NCI-H1694 (cell line): Measurements from ENCODE around the gene TMEM42.

Experiments
- DNase-seq: peaks from one replicate; lab custom pipeline; 2025; lab: John Stamatoyannopoulos, UW

The TMEM42 gene

DNA sequence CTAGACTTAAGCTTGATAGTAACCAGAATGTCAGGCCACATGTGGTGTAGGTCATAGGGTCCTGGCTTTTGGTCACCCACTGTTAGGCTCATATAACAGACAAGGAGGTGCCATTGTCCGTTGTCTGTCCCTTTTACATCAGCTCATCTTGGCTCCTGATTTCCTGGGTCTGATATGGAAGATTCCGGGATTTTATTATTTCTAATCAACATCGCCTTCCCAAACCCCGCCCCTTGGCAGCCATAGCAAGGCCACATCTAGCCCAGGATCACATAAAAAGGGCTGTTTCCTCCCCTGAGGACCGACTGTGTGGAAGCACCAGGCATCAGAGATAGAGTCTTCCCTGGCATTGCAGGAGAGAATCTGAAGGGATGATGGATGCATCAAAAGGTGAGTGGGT lies 12.6 kb downstream of the TMEM42 start, which contains the start of gene TGM4:
TSS of gene TGM4 (plus strand) at position 301 of the 400 bp plus-strand sequence. CDS start at position 372, 71 bp downstream.
- no peak for DNase-seq

DNA sequence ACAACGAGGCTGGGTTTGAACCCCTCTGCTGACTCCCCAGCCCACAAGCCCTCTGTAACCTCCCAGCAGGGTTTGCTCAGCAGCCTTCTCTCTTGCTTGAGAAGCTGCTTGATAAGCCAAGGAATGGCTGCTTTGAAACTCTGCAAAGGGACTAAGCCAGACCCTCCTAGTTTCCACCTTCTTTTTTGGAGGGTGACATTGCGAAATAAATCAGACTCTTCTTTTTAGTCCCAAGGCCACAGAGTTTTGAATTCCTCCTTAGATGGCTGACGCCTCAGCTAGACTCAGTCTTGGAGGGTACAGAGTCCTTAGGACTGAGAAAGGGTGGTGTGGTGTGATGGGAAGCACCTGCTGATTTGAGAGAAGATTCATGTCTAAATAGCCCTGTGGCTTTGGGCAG lies 13.9 kb downstream of the TMEM42 start:
- DNase-seq: no peak

DNA sequence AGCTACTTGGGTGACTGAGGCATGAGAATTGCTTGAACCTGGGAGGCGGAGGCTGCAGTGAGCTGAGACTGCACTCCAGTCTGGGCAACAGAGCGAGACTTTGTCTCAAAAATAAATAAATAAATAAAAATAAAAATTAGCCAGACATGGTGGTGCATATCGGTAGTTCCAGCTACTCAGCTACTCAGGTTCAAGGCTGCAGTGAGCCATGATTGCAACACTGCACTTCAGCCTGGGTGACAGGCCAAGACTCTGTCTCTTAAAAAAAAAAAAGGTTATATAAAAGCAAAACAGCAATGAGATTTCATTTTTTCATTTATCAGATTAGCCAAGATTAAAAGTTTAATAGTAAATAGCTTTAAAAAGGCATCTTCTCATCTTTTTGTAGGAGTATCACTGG lies 15.6 kb downstream of the TMEM42 start:
- no peak for DNase-seq

DNA sequence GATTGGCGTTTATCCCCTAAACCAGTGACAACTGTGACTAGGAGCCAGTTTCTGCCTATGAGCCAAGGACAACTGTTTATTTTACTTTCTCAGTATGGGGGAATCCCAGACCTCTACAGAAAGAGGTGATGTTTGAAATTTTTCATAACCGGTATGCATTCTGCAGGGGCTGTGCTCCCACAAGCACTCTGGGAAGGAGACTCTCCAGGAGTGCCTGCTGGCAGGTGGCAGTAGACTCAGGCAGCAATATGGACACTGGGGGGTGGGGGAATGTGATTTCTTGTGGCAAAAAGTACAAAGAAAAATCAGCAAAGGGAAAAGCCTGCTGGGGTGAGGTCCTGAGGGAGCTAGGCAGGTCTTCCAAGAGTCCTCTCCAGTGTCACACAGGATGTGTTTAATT lies 18.6 kb downstream of the TMEM42 start:
- DNase-seq: no peak

DNA sequence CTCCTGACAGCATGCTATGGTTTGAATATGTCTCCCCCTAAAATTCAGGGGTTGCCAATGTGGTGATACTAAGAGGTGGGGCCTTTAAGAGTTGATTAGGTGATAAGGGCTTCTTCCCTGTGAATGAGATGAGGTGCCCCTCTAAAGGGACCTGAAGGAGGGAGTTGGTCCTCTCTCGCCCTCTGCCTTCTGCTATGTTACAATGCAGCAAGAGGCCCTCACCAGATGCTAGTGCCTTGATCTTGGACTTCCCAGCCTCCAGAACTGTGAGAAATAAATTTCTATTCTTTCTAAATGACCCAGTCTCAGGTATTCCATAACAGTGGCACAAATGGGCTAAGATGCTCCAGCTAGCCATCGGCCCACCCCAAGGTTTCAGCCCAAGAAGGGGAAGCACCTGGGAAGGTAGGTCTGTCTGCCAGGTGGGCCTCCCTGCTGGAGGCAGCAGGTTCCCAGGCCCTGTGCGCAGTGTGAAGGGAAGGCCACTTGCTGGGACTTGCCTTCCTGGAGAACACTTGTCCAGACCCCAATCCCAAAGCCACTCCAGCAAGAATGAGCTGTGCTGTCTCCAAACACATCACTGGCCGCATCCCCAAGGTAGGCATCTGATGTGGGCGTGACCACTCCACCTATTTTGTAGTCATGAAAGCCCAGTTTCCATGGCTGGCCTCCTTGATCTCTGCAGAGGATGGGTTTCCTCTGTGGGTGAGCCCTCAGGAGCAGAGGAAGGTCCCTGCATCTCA lies 21.7 kb downstream of the TMEM42 start:
- DNase-seq: no peak

DNA sequence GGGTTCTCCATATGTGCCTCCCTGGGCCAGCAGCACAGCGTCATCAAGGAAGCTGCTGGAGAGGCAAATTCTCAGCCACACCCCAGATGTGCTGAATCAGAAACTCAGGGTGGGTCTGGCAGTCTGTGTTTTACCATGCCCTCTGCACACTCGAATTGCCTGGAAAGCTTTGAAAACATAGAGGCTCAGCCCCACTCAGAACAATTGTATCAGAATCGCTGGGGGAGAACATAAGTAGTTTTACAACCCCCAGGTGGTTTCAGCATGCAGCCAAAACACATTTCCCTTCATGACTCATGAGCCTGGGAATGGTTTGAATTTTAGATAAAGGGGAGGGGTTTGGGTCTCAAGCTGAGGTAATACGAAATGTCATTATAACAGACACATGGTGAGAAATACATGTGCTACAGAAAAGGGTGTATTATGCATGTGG lies 22.3 kb downstream of the TMEM42 start:
- no peak for DNase-seq

DNA sequence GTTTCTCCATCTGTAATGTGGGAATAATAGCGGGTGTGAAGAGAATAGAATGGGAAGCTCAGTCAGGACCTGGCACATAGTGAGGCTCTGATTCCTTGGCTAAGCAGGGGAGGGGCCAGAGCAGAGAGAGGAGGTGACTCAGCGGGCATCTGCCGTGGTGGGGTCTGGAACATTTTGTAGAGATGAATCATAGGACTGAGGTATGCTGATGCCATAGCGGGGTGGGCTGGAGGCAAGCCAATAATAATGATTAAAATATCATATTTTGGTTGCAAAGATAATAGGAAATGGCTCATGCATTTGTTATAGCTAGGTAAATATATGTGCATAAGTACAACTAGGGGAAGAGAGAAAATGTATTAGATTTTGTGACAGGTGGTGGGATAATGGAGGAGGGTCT lies 23.9 kb downstream of the TMEM42 start:
- no peak for DNase-seq

DNA sequence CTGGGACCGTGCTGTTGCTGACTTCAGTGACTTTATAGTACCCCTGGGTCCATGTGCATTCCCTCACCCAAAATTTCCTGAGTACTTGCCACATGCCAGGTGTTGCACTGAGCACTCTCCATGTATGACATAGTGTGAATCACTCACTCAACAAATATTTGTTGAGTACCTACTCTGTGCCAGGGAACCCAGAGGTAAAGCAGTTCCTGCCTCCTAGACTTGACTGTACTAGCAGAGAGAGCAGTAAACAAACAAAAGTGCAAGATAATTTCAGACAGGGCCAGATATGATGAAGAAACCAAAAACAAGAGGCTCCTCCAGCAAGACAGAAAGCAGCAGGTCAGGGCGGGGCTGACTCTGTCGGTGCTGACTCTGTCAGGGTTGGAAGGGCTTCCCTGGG lies 24.8 kb downstream of the TMEM42 start:
- DNase-seq: no peak

DNA sequence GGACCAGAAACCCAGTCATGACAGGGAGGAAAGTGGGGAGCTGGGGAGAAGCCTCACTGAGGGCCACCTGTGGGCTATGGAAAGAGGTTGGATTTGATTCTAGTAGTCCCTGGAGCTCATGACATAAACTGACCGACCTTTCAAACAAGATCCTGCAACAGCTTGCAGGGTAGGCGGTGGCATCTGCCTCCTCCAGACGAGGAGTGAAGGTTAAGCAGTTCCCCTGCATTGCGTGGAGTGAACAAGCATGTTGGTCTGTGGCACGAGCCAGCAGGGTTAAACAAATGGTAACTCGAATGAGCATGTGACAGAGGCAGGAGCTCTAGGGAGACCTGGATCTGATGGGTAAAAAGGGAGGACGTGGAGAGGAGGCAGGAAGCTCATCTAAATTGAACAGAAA lies 25.4 kb downstream of the TMEM42 start:
- no peak for DNase-seq

DNA sequence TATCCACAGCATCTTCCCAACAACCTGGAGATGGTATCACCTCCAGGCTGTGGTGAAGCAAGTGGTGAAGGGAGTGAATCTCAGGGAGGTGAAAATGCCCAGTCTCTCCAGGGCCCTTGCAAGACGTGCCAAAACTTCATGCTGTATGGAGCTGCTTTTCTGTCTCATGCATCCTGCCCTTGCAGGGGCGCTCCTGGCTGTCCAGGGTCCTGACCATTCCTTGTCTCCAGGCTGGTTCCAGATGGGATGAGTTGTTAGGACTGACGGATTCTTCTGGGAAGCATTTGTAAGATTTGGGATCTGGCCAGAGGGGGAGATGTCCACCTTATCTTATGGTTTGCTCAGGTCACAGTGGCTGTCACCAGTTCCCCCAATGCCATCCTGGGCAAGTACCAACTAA lies 28.5 kb downstream of the TMEM42 start:
- no peak for DNase-seq

DNA sequence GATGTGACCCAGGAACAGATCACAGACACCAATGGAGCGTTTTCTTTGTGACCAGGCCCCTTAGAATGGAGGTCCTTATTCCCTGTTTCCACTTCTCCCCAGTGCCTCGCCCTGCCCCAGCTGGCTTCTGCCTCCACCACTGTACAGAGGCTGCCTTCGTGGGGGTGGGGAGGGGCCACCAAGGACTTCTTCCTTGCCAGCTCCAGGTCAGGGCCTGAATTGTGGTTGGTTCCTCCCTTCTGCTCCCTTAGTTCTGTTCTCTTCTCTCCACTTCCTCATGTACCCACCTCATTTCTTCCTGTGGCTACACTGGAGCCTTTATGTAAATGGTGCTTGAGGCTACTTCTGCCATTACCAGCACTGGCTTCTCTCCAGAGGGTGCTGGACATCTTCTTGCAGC lies 29.1 kb downstream of the TMEM42 start:
- DNase-seq: no peak

DNA sequence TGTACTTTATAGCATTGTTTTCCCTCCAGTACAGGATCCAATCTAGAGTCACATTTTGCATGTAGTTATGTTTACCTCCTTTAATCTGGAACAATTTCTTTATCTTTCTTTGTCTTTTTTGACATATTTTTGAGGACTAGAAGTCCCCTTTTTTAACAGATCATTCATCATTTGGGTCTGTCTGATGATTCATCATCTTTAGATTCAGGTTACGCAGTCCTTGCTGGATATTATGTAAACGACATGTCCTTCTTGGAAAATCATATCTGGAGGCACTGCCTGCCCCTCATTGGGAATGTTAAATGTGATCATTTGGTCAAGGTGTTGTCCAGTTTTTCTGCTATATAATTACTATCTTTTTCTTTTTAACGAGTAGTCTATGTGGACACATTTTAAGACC lies 31.0 kb downstream of the TMEM42 start:
- no peak for DNase-seq

DNA sequence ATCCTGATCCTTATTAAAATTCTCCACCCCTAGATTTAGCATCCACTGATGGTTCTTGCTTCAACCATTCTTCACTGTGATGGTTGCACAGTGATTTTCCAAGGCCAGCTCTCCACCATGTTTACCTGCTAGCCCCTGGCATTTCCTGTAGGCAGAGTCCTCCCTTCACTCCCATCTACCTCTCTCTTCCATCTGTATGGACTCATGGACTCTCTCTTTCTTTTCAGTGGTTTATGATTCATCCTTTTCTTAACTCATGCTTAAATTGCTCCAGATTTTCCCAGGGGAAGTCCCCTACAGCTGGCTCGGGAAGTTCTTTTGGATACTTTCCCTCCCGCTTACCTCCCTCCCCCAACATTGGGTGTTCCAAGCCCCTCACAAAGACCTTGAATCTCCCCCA lies 31.4 kb downstream of the TMEM42 start:
- no peak for DNase-seq

DNA sequence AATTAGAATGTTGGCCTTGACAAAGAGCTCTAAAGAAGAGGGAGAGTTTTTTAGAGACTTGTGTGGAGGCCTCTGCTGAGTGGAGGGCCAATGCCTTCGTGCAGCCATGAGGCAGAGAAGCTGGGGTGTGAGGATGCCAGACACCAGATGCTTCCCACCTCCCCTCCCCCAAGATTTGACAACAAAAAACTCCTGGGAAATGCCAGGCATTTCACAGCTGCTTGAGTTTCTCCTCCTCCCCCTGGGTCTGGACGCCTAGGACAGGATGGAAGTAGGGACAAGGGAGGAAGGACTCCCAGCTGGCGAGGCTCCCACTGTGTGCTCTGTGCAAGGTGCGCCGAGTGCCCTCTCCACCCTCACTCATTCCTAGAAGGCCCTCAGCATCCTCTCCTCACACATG lies 32.8 kb downstream of the TMEM42 start:
- no peak for DNase-seq

DNA sequence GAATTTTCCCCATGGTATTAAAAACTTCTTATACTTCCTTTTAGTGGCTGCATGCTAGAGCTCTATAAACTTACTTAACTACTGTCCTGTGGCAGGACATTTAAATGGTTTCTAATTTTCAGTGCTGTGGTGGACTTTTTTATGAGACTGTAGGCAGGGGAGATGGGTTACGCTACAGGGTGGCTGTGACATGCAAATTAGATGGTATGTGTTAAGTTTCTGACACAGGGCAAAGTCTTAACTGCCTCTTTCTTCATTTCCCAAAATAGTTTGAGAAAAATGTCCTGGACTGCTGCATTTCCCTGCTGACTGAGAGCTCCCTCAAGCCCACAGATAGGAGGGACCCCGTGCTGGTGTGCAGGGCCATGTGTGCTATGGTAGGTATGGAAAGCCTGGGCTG lies 34.7 kb downstream of the TMEM42 start:
- DNase-seq: no peak

DNA sequence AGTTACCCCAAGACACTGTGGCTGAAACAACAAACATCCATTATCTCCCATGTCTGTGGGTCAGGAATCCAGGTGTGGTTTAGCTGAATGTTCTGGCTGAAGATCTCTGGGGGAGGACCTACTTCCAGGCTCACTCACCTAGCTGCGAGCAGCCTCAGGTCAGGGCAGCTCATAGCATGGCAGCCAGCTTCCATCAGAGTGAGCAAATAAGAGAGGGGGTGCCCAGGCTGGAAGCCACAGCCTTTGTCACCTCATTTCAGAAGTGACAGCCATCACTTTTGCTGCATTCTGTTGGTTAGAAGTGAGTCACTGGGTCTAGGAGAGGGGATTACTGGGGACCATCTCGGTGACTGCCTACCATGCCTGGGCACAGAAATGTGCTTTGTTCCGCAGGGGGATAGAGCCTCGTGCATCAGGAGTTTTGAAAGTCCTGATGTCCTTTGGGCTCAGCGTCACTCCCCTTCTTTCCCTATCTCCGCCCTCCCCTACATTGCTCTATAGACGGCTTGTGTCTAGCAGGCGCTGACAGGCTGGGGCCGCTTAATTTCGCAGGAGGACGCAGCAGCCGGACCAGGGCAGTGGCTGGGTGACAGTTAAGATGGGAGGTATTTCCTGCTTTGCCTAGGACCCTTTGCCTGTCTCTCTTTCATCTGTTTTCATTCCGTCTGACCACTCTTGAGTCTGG lies 38.1 kb downstream of the TMEM42 start:
- no peak for DNase-seq

DNA sequence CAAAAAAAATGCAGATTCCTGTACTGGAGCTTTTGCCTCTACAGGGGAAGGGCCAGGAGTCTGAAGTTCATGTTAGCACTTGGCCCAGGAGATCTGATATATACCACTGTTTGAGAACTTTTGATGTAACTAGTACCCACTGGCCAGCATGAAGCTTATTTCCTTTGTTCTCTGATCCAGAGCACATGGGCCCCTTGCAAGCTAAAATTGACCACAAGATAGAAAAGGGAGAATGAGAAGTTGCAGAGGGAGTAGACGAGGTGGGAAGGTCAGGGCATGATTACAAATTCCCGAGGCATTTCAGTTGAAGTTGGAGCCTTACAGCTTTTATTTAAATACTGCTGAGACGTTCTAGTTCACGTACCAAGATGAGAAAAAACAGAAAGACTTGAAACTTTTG lies 40.9 kb downstream of the TMEM42 start:
- DNase-seq: no peak

DNA sequence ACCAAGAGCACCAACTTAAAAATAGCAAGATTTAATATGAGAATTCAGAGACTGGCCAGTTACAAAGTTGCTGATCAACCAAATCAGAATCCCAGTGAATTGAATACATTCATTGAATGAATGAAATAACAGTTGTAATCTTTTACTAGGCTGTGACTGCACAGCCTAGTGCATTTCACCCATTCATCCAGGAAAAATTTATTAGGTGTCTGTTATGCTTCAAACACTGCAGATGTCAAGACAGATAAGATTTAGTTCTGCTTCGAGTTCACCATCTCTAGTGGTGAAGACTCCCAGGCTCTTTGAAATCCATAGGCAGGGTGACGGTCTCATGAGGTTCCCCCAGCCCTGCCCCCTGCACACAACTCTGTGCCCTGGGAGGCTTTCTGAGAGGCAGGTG lies 41.6 kb downstream of the TMEM42 start:
- no peak for DNase-seq

DNA sequence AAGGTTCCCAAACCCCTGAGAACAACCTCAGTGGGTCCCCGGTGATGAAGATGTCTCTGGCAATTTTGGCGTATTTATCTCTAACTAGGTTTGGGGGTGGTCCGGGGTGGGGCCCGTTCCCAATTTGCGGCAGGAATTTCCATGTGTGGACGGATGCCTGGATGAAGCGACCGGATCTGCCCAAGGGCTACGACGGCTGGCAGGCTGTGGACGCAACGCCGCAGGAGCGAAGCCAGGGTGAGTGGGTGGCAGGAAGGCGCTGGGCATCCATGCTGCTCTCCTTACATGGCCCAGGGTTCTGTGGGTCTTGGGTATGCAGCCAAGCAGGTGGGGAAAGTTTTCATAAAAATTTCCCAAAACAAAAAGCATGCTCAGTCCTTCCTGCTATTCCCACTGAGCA lies 42.0 kb downstream of the TMEM42 start:
- DNase-seq: no peak

DNA sequence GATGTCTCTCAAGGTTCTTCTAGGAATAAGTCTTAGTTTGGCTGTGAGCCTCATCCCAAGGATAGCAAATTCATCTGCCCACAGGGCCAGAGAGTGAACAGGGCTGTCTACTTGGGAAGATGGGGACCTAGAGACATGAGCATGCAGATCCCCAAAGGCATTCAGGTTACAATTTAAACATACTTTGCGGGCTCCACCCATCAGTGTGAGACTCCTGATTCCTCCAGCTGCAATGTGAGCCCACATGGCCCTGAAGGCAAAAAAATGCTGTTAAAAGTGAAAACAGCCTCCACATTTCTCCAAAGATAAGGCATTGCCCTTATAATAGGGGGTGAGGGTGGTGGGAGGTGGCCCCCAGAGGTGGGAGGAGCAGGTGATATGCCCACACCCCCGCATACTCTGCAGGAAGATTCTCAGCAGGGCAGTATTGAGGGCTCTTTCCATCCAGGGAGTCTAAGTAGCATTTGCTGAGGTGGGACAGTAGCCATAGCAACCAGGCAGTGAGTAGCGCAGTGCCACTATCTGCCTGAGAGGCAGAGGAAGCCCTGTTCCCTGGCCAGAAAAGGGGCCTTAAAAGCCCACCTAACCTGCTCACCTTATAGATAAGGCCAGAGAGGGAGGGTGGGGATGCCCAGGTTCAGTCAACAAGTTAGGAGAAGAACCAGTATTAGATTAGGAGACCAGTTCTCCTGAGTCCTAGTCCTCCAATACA lies 43.9 kb downstream of the TMEM42 start:
- no peak for DNase-seq

DNA sequence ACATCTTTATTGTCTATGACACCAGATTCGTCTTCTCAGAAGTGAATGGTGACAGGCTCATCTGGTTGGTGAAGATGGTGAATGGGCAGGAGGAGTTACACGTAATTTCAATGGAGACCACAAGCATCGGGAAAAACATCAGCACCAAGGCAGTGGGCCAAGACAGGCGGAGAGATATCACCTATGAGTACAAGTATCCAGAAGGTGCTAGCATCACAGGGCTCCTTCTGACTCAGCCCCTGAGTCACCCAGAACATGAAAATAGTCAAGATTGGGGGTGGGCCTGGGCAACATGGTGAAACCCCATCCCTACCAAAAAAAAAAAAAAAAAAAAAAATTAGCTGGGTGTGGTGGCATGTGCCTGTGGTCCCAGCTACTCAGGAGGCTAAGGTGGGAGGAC lies 45.3 kb downstream of the TMEM42 start:
- DNase-seq: no peak

DNA sequence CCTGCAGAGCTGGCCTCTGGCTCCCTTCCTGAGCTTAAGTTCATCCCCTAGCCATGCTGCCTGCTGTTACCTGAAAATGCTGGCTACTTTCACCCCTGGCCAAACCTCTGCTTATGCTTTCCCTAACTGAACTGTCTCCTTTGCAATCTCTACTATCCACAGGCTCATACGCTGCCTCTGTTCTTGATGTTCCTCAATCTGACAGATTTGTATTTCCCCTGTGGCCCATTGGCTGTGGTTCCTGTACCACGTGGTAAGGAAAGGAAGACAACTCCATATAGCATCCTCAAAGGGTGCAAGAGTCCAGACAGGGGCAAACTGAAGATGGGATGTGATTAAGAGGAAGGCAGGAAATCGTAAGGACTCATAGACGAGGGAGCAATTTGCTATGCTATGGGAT lies 45.9 kb downstream of the TMEM42 start:
- DNase-seq: no peak

DNA sequence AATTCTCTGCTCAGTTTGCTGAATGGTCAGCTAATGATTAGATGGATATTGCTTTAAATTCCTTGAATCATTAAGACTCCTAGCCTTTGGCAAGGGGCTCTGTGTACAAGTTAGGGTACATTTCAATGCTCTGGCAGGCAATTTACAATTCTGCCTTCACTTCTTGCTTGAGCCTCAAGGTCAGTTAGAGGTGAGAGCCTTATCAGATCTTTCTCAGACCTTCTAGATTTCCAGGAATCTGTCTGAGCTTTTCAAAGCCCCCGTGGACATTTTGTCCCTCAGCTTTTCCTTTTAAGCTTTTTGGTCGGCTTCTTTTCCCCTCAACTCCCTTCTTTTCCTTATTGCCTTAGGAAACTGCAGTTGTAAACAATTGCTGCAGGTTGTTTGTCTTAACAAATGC lies 47.4 kb downstream of the TMEM42 start:
- no peak for DNase-seq
